Measurements from ENCODE around the gene TNFRSF14. TPM values are rescaled to one million over a fixed set of nuclear protein-coding genes. Genes with fewer than 3 reads are reported as not detected.

TNFRSF14 gene
- total RNA-seq, 6 experiments from 2014 or later, result 7.4 to 14.2 (median 11.5) TPM

DNA sequence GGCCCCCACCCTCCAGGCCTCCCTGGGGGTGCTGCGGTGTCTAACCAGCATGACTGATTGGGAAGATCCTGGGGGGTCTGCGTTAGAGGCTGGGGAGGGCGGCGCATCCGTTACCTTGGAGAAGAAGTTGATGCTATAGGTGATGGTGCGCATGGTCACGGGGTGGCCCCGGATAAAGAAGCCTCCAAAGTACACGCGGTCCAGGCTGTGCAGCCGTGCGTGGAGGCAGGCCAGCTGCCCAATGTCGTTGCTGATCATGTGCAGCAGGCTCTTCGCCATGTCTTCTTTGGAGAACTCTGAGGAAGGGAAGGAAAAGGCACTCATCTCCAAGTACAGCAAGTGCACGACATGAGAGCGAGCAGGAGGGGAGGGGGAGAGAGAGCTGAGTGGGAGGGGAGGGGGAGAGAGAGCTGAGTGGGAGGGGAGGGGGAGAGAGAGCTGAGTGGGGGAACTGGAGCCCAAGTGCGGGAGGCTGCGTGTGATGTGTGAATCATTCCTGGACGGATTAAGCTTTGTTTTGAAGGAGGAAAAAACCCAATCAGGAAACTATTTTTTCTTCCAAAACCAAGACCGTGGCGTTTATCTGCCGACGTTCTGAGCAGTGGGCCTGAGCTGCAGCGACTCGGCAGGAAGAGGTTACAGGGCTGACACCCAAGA is 37.0 kb upstream of the TNFRSF14 start:
- Mint-ChIP-seq H3K4me1 (ENCODE audit: low read depth) (peaks cover 15% of the 10 kb centered on the region), H3K36me3 (ENCODE audit: low read depth) (peaks cover 12% of the 10 kb centered on the region; the same call in 1 of the 2 replicates), H3K4me3 (no peak overlapping the region), H3K27me3 (ENCODE audit: insufficient read depth) (no peaks in the 10 kb centered on the region; the same call in 1 of the 2 replicates), H3K27ac (no peak overlapping the region), H3K9me3 (no peaks in the 10 kb centered on the region)
- TF ChIP-seq CTCF (IDR thresholded peaks at IDR 0.05), result no peak
- DNase-seq, result no peak

DNA sequence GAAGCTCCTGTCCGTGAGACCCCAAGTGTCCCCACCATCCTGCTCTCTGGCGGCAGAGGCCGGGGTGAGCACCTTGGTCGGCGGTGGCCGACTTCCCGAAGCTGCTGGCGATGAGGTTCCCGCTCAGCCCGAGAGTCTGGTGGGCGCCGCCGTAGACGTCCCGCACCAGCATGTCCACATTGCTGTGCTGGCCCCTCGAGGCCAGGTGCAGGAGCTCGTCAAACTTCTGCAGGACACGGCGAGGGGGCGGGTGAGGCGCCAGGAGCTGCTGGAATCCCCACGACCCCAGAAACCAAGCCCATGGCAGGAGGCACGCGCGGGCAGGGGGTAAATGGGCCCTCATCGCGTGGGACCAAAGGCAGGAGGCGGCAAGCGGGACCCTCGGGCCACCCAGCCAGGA is 36.4 kb upstream of the TNFRSF14 start:
- Mint-ChIP-seq H3K27me3 (ENCODE audit: insufficient read depth) (no peaks in the 10 kb centered on the region; the same call in 1 of the 2 replicates), H3K27ac (no peak overlapping the region), H3K9me3 (no peaks in the 10 kb centered on the region), H3K4me1 (ENCODE audit: low read depth) (peaks cover 21% of the 10 kb centered on the region), H3K4me3 (no peak overlapping the region), H3K36me3 (ENCODE audit: low read depth) (peaks cover 12% of the 10 kb centered on the region; the same call in 1 of the 2 replicates)
- DNase-seq, result no peak
- no peak for TF ChIP-seq CTCF (IDR thresholded peaks at IDR 0.05)

DNA sequence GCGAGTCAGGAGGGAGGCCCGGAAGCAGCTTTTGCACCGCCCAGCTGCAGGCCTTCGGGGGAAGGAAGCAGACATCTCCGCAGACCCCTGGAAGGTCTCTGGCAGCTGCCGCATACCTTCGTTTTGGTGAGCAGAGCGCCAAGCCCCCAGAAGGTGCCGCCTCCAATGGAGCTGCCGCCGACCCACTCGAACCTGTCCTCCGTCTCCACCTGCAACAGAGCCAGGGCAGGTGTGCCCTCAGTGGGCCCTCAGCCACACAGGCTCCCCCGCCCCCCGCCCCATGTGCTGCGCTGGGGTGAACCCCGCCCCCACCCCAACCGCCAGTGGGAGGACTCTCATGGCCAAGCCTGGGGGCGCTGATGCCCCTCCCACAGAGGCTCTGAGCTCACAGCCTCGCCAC is 36.0 kb upstream of the TNFRSF14 start:
- no peaks in the 10 kb centered on the region for H3K9me3 Mint-ChIP-seq
- TF ChIP-seq CTCF (IDR thresholded peaks at IDR 0.05), result no peak

GRCh38 chr1:2520806-2521205 is 35.4 kb upstream of the TNFRSF14 start:
- H3K4me1 Mint-ChIP-seq (ENCODE audit: low read depth), result peaks cover 28% of the 10 kb centered on the region
- no peaks in the 10 kb centered on the region; the same call in 1 of the 2 replicates for H3K27me3 Mint-ChIP-seq (ENCODE audit: insufficient read depth)
- DNase-seq, result no peak
- H3K9me3 Mint-ChIP-seq, result no peaks in the 10 kb centered on the region
- no peak for TF ChIP-seq CTCF (IDR thresholded peaks at IDR 0.05)
- peaks cover 12% of the 10 kb centered on the region; the same call in 1 of the 2 replicates for H3K36me3 Mint-ChIP-seq (ENCODE audit: low read depth)
- H3K4me3 Mint-ChIP-seq, result no peak overlapping the region
- H3K27ac Mint-ChIP-seq, result no peak overlapping the region

More for the DNA sequence above, 36.0 kb upstream of the TNFRSF14 start:
- H3K36me3 Mint-ChIP-seq (ENCODE audit: low read depth), result peaks cover 12% of the 10 kb centered on the region; the same call in 1 of the 2 replicates
- no peak for DNase-seq
- H3K4me3 Mint-ChIP-seq, result no peak overlapping the region
- peaks cover 25% of the 10 kb centered on the region for H3K4me1 Mint-ChIP-seq (ENCODE audit: low read depth)
- H3K27me3 Mint-ChIP-seq (ENCODE audit: insufficient read depth), result no peaks in the 10 kb centered on the region; the same call in 1 of the 2 replicates
- no peak overlapping the region for H3K27ac Mint-ChIP-seq

- DNase-seq, result no peak
- Mint-ChIP-seq H3K9me3 (no peaks in the 10 kb centered on the region), H3K36me3 (ENCODE audit: low read depth) (peaks cover 12% of the 10 kb centered on the region; the same call in 1 of the 2 replicates), H3K27ac (no peak overlapping the region), H3K4me3 (no peak overlapping the region), H3K27me3 (ENCODE audit: insufficient read depth) (no peaks in the 10 kb centered on the region; the same call in 1 of the 2 replicates), H3K4me1 (ENCODE audit: low read depth) (peaks cover 34% of the 10 kb centered on the region)
- no peak for TF ChIP-seq CTCF (IDR thresholded peaks at IDR 0.05)
These were observed 33.9 kb upstream of the TNFRSF14 start for GRCh38 chr1:2522230-2522629.
